GM10248 (cell line): ENCODE measurements around the gene HRH4.

Experiments
- CTCF ChIA-PET: fragments of 300-600 bp; sonication (Branson Sonifier 250); formaldehyde crosslinking; extraction: SDS; loops from one replicate; lab custom pipeline; 2021; ENCODE audit warnings: antibody characterized with exemption; lab: Yijun Ruan, JAX
- POLR2A ChIA-PET: fragments of 350-650 bp; sonication (Branson Sonifier 250); formaldehyde crosslinking; extraction: SDS; loops from one replicate; lab custom pipeline; 2020; ENCODE audit warnings: antibody characterized with exemption; lab: Yijun Ruan, JAX
- DNase-seq: peaks from one replicate; pipeline ENCODE4 v3.0.0; 2012; ENCODE audit errors: extremely low spot score
- CTCF ChIP-seq: IDR thresholded peaks from 2 replicates; pipeline ENCODE4 v1.5.1; 2012; ENCODE audit warnings: mild to moderate bottlenecking, low read depth; ENCODE audit errors: extremely low read depth, missing control alignments, control extremely low read depth

HRH4 gene

GRCh38 chr18:24506175-24506574 is 45.7 kb downstream of the HRH4 start:
- CTCF ChIA-PET, result interaction anchor here (2.0 to 2.2 kb wide), 2 partner anchors 9 to 17 kb away, joined by 7 to 13 read pairs; no protein-coding TSS in a partner anchor
- no peak for TF ChIP-seq CTCF
- no peak for DNase-seq
- POLR2A ChIA-PET, result no interaction called here

- TF ChIP-seq CTCF, result no peak
- DNase-seq, result no peak
- ChIA-PET POLR2A (no interaction called here), CTCF (no interaction called here)
Measured at GRCh38 chr18:24509435-24509834, 49.0 kb downstream of the HRH4 start.

- peak; percentile 44 for DNase-seq
- ChIA-PET POLR2A (no interaction called here), CTCF (interaction anchor here (0.7 to 3.3 kb wide), 23 partner anchors 9 to 212 kb away, joined by 3 to 33 read pairs (median 4); no protein-coding TSS in a partner anchor)
- peak; percentile 50 for TF ChIP-seq CTCF
Measured at GRCh38 chr18:24514439-24514838, 54.0 kb downstream of the HRH4 start.

GRCh38 chr18:24515721-24516120 is 55.3 kb downstream of the HRH4 start:
- POLR2A ChIA-PET, result no interaction called here
- DNase-seq, result no peak
- CTCF ChIA-PET, result interaction anchor here (1.8 to 3.3 kb wide), 4 partner anchors 10 to 28 kb away, joined by 12 to 33 read pairs (median 23); no protein-coding TSS in a partner anchor
- TF ChIP-seq CTCF, result no peak

GRCh38 chr18:24516261-24516660 is 55.8 kb downstream of the HRH4 start:
- ChIA-PET CTCF (interaction anchor here (2.9 to 3.3 kb wide), 3 partner anchors 11 to 29 kb away, joined by 13 to 33 read pairs (median 33); no protein-coding TSS in a partner anchor), POLR2A (no interaction called here)
- no peak for TF ChIP-seq CTCF
- no peak for DNase-seq

- no peak for DNase-seq
- ChIA-PET POLR2A (no interaction called here), CTCF (interaction anchor here (0.9 to 1.2 kb wide), 2 partner anchors 29 to 176 kb away, joined by 3 read pairs; no protein-coding TSS in a partner anchor)
- TF ChIP-seq CTCF, result no peak
Measured at GRCh38 chr18:24517554-24517953, 57.1 kb downstream of the HRH4 start.
